ENCODE results near the gene DGKD.
A peak's percentile ranks its signal among the peaks of the same experiment; 100 is the strongest.
"Not testable (repeated sequence)": the region's sequence is repeated elsewhere in the genome, so short reads cannot be mapped to it uniquely, and the experiment has no call there.

The DGKD gene

DNA sequence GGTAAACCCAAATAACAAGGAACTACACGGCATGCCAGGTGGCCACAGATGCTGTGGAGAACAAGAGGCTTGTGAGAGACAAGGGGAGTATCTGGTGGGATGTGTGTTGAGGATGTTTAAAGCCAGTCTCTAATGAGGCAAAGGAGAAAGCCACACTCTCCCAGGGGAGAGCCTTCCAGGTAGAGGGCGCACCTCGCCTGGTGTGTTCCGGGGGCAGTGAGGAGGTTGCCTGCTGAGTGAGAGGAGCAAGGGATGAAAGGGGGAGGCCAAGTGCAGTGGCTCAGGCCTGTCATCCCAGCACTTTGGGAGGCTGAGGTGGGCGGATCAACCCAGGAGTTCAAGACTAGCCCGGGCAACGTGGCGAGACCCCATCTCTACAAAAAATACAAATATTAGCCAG is 30.4 kb upstream of the DGKD start:
- H3K36me3 ChIP-seq (ENCODE audit: control insufficient read depth in 5 of 5, insufficient read depth in 5 of 5, low read length in 5 of 5): no peaks in the 10 kb centered on the region
- no peak overlapping the region for H3K4me3 ChIP-seq (ENCODE audit: low read depth in 1 of 5, low read length in 5 of 5)
- no peaks in the 10 kb centered on the region for H3K9me3 ChIP-seq (ENCODE audit: control insufficient read depth in 5 of 5, low read length in 5 of 5)
- H3K4me1 ChIP-seq (ENCODE audit: control insufficient read depth in 5 of 5, insufficient read depth in 5 of 5, low read length in 5 of 5): no peaks in the 10 kb centered on the region
- H3K27ac ChIP-seq (ENCODE audit: low read depth, low read length): no peak overlapping the region
- no peak overlapping the region for H3K9ac ChIP-seq (ENCODE audit: low read length in 5 of 5)
- peaks cover 0 to 9% (median 7%) of the 10 kb centered on the region in 5 donors for H3K27me3 ChIP-seq (ENCODE audit: control insufficient read depth in 5 of 5, insufficient read depth in 4 of 5, low read length in 5 of 5)

DNA sequence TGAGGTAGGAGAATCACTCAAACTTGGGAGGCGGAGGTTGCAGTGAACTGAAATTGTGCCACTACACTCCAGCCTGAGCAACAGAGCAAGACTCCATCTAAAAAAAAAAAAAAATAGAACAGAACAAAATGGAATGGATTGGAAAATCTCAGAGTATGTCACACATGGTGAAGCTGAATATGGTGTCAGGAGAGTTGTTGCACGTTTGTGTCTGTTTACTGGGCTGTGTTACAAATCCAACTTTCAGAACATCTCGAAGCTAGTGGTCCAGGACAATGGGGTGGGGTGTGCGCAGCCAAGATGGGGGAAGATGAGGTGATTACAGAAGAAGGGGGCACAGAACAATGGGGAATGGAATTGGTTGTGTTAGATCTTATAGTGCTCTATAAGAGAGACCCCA is 29.0 kb upstream of the DGKD start:
- Histone ChIP-seq H3K4me3 (ENCODE audit: low read depth in 1 of 5, low read length in 5 of 5) (no peak overlapping the region), H3K36me3 (ENCODE audit: control insufficient read depth in 5 of 5, insufficient read depth in 5 of 5, low read length in 5 of 5) (no peaks in the 10 kb centered on the region), H3K4me1 (ENCODE audit: control insufficient read depth in 5 of 5, insufficient read depth in 5 of 5, low read length in 5 of 5) (peaks cover 0 to 3% (median 0%) of the 10 kb centered on the region in 5 donors), H3K27ac (ENCODE audit: low read depth, low read length) (no peak overlapping the region), H3K9me3 (ENCODE audit: control insufficient read depth in 5 of 5, low read length in 5 of 5) (no peaks in the 10 kb centered on the region), H3K9ac (ENCODE audit: low read length in 5 of 5) (no peak overlapping the region), H3K27me3 (ENCODE audit: control insufficient read depth in 5 of 5, insufficient read depth in 4 of 5, low read length in 5 of 5) (peaks cover 0 to 5% (median 4%) of the 10 kb centered on the region in 5 donors)

DNA sequence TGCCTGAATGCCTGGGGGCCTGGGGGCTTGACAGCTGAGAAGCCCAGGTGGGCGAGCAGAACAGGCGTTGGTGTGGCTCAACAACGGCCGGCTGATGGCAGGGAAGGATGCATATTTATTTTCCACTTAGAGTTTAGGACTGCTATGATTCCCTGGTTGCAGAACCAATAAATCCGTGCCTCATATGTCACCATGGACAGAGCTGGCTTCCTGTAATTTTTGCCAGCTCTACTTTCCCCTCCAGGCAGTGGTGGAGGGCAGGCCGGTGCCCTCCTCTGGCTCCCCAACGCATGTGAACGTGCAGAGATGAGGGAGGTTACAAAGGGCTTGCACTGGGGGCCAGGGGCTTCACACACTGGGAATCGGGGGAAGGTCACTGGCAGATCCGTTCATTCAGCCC is 28.5 kb upstream of the DGKD start:
- Histone ChIP-seq H3K36me3 (ENCODE audit: control insufficient read depth in 5 of 5, insufficient read depth in 5 of 5, low read length in 5 of 5) (no peaks in the 10 kb centered on the region), H3K9me3 (ENCODE audit: control insufficient read depth in 5 of 5, low read length in 5 of 5) (no peaks in the 10 kb centered on the region), H3K27ac (ENCODE audit: low read depth, low read length) (no peak overlapping the region), H3K27me3 (ENCODE audit: control insufficient read depth in 5 of 5, insufficient read depth in 4 of 5, low read length in 5 of 5) (peaks cover 0 to 5% (median 0%) of the 10 kb centered on the region in 5 donors), H3K9ac (ENCODE audit: low read length in 5 of 5) (no peak overlapping the region), H3K4me1 (ENCODE audit: control insufficient read depth in 5 of 5, insufficient read depth in 5 of 5, low read length in 5 of 5) (peaks cover 0 to 3% (median 0%) of the 10 kb centered on the region in 5 donors), H3K4me3 (ENCODE audit: low read depth in 1 of 5, low read length in 5 of 5) (no peak overlapping the region)

DNA sequence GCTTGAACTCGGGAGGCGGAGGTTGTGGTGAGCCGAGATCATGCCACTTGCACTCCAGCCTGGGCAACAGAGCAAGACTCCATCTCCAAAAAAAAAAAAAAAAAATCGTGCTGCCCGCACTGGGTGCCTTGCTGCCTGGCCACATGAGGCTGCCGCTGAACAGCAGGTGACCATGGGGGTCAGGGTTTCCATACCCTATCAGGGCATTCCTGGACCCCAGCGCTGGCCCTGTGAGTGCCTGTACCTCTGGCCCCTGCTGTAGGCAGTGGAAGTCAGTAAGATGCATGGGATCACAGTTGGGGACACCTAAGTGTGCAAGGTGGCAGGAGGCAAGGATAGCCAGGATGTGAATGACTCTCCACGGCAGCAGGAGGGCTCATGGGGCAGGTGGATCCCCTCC is 27.8 kb upstream of the DGKD start:
- no peak overlapping the region for H3K9ac ChIP-seq (ENCODE audit: low read length in 5 of 5)
- no peak overlapping the region for H3K27ac ChIP-seq (ENCODE audit: low read depth, low read length)
- H3K27me3 ChIP-seq (ENCODE audit: control insufficient read depth in 5 of 5, insufficient read depth in 4 of 5, low read length in 5 of 5): peaks cover 0 to 5% (median 0%) of the 10 kb centered on the region in 5 donors
- H3K4me1 ChIP-seq (ENCODE audit: control insufficient read depth in 5 of 5, insufficient read depth in 5 of 5, low read length in 5 of 5): peaks cover 0 to 9% (median 2%) of the 10 kb centered on the region in 5 donors
- H3K4me3 ChIP-seq (ENCODE audit: low read depth in 1 of 5, low read length in 5 of 5): no peak overlapping the region
- H3K9me3 ChIP-seq (ENCODE audit: control insufficient read depth in 5 of 5, low read length in 5 of 5): no peaks in the 10 kb centered on the region
- no peaks in the 10 kb centered on the region for H3K36me3 ChIP-seq (ENCODE audit: control insufficient read depth in 5 of 5, insufficient read depth in 5 of 5, low read length in 5 of 5)

DNA sequence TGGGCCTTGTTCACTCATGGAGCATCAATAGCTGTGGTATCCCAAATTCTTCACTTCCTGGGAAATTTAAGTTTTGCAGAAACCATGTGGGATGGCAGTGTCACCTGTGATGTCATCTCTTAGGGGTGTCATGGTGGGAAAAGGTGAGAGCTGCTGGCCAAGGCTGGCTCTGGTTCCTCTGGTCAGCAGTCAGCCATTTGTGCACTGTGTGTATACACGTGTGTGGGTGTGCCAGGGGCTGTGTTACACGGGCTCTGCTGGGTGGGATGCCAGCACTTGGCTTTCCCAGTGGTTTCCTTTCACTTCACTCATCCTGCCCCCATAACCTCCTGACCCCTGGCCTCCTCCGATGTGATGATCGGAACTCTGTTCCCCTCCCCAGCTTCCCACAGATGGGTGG is 25.4 kb upstream of the DGKD start:
- H3K9me3 ChIP-seq (ENCODE audit: control insufficient read depth in 5 of 5, low read length in 5 of 5): no peaks in the 10 kb centered on the region
- H3K27me3 ChIP-seq (ENCODE audit: control insufficient read depth in 5 of 5, insufficient read depth in 4 of 5, low read length in 5 of 5): peaks cover 0 to 4% (median 0%) of the 10 kb centered on the region in 5 donors
- no peak overlapping the region for H3K9ac ChIP-seq (ENCODE audit: low read length in 5 of 5)
- H3K27ac ChIP-seq (ENCODE audit: low read depth, low read length): no peak overlapping the region
- no peak overlapping the region for H3K4me3 ChIP-seq (ENCODE audit: low read depth in 1 of 5, low read length in 5 of 5)
- H3K4me1 ChIP-seq (ENCODE audit: control insufficient read depth in 5 of 5, insufficient read depth in 5 of 5, low read length in 5 of 5): peaks cover 0 to 17% (median 2%) of the 10 kb centered on the region in 5 donors
- no peaks in the 10 kb centered on the region for H3K36me3 ChIP-seq (ENCODE audit: control insufficient read depth in 5 of 5, insufficient read depth in 5 of 5, low read length in 5 of 5)

DNA sequence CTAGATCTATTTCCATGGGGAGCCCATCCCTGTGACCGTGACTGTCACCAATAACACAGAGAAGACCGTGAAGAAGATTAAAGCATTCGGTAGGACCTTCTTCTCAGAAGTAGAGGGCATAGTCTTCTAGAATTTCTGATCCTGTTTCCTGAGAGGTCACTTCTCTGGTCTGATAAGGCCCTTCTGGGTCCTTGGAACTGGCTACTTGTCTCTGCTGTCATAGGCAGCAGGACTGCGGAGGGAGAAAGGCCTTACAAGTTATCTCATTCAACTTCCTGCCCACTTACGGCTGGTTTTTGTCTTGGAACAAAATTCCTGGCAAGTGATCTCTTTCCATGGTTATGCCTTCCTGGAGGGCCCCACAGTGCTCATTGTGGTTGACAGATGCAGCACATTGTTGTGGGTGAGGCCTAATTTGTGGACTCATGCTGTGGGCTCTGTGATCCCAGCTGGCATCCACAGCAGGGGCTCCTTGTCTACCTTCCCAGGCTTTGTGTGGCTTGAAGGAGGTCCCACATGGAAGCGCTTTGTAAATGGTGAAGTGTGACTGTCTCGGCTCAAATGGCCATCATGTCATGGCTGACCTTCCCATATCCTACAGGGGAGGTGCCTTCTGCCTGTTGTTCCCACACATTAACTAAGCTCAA is 24.7 kb upstream of the DGKD start:
- H3K36me3 ChIP-seq (ENCODE audit: control insufficient read depth in 5 of 5, insufficient read depth in 5 of 5, low read length in 5 of 5): no peaks in the 10 kb centered on the region

DNA sequence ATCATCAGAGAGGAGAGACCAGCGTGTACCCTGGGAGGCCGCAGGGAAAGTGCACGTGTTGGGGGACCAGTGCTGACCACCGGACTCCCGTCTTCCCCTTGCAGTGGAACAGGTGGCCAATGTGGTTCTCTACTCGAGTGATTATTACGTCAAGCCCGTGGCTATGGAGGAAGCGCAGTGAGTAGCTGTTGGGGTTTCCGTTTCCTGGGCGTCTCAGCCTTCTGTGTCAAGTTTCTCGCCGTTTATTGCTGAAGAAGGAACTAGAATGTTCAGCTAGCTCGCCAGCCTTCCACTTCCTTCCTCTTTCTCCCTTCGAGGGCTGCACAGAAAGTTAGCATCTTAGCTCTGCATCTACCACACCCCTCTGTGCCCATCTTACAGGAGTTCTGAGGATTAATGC is 22.8 kb upstream of the DGKD start:
- H3K9me3 ChIP-seq (ENCODE audit: control insufficient read depth in 5 of 5, low read length in 5 of 5): no peaks in the 10 kb centered on the region
- no peak overlapping the region for H3K9ac ChIP-seq (ENCODE audit: low read length in 5 of 5)
- peak overlapping the region; percentile 35 for H3K27ac ChIP-seq (ENCODE audit: low read depth, low read length)
- H3K4me3 ChIP-seq (ENCODE audit: low read depth in 1 of 5, low read length in 5 of 5): no peak overlapping the region
- H3K36me3 ChIP-seq (ENCODE audit: control insufficient read depth in 5 of 5, insufficient read depth in 5 of 5, low read length in 5 of 5): no peaks in the 10 kb centered on the region
- H3K4me1 ChIP-seq (ENCODE audit: control insufficient read depth in 5 of 5, insufficient read depth in 5 of 5, low read length in 5 of 5): peaks cover 0 to 17% (median 2%) of the 10 kb centered on the region in 5 donors
- peaks cover 0 to 6% (median 0%) of the 10 kb centered on the region in 5 donors for H3K27me3 ChIP-seq (ENCODE audit: control insufficient read depth in 5 of 5, insufficient read depth in 4 of 5, low read length in 5 of 5)

More for the DNA sequence above, 24.7 kb upstream of the DGKD start:
- H3K27me3 ChIP-seq (ENCODE audit: control insufficient read depth in 5 of 5, insufficient read depth in 4 of 5, low read length in 5 of 5): peaks cover 0 to 4% (median 0%) of the 10 kb centered on the region in 5 donors
- peaks cover 0 to 17% (median 2%) of the 10 kb centered on the region in 5 donors for H3K4me1 ChIP-seq (ENCODE audit: control insufficient read depth in 5 of 5, insufficient read depth in 5 of 5, low read length in 5 of 5)
- no peaks in the 10 kb centered on the region for H3K9me3 ChIP-seq (ENCODE audit: control insufficient read depth in 5 of 5, low read length in 5 of 5)
- H3K27ac ChIP-seq (ENCODE audit: low read depth, low read length): no peak overlapping the region
- H3K9ac ChIP-seq (ENCODE audit: low read length in 5 of 5): no peak overlapping the region
- H3K4me3 ChIP-seq (ENCODE audit: low read depth in 1 of 5, low read length in 5 of 5): no peak overlapping the region

DNA sequence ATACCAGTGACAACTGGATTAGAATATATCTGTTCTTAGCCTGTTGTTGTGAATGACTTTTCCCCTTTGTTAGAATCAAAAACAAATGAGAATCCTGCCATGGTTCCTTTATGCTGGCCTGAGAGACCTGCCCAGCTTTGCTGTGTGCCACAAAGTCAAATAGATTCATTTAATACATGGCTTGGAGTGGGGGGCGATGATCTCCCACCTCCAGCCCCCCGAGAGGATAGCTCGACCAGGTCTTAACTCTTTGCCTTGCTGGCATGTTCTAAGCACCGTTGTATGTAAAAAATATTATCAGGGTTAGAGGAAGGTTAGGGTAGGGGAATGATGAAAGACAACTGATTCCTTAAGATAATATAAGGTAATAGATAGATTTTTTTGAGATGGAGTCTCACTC is 22.2 kb upstream of the DGKD start:
- Histone ChIP-seq H3K27ac (ENCODE audit: low read depth, low read length) (peak overlapping the region; percentile 27), H3K9me3 (ENCODE audit: control insufficient read depth in 5 of 5, low read length in 5 of 5) (no peaks in the 10 kb centered on the region), H3K27me3 (ENCODE audit: control insufficient read depth in 5 of 5, insufficient read depth in 4 of 5, low read length in 5 of 5) (peaks cover 0 to 6% (median 0%) of the 10 kb centered on the region in 5 donors), H3K4me1 (ENCODE audit: control insufficient read depth in 5 of 5, insufficient read depth in 5 of 5, low read length in 5 of 5) (peaks cover 0 to 17% (median 2%) of the 10 kb centered on the region in 5 donors), H3K36me3 (ENCODE audit: control insufficient read depth in 5 of 5, insufficient read depth in 5 of 5, low read length in 5 of 5) (no peaks in the 10 kb centered on the region), H3K4me3 (ENCODE audit: low read depth in 1 of 5, low read length in 5 of 5) (no peak overlapping the region), H3K9ac (ENCODE audit: low read length in 5 of 5) (no peak overlapping the region)

DNA sequence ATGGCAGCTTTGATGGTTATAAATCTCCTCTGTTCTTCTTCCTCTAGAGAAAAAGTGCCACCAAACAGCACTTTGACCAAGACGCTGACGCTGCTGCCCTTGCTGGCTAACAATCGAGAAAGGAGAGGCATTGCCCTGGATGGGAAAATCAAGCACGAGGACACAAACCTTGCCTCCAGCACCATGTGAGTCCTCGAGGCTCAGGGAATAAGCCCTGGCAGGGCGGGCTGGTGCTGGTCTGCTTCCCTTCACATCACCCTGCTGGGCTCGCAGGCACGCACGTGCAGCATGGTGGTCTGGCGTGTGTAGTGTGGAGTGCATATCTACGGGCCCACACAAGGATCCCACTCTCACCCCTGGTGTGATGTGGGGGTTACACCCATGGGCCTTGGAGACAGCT is 19.4 kb upstream of the DGKD start:
- H3K9ac ChIP-seq (ENCODE audit: low read length in 5 of 5): no peak overlapping the region
- no peak overlapping the region for H3K4me3 ChIP-seq (ENCODE audit: low read depth in 1 of 5, low read length in 5 of 5)
- H3K27ac ChIP-seq (ENCODE audit: low read depth, low read length): no peak overlapping the region
- H3K27me3 ChIP-seq (ENCODE audit: control insufficient read depth in 5 of 5, insufficient read depth in 4 of 5, low read length in 5 of 5): peaks cover 0 to 9% (median 4%) of the 10 kb centered on the region in 5 donors
- no peaks in the 10 kb centered on the region for H3K36me3 ChIP-seq (ENCODE audit: control insufficient read depth in 5 of 5, insufficient read depth in 5 of 5, low read length in 5 of 5)
- no peaks in the 10 kb centered on the region for H3K9me3 ChIP-seq (ENCODE audit: control insufficient read depth in 5 of 5, low read length in 5 of 5)
- peaks cover 0 to 17% (median under 1%) of the 10 kb centered on the region in 5 donors for H3K4me1 ChIP-seq (ENCODE audit: control insufficient read depth in 5 of 5, insufficient read depth in 5 of 5, low read length in 5 of 5)

DNA sequence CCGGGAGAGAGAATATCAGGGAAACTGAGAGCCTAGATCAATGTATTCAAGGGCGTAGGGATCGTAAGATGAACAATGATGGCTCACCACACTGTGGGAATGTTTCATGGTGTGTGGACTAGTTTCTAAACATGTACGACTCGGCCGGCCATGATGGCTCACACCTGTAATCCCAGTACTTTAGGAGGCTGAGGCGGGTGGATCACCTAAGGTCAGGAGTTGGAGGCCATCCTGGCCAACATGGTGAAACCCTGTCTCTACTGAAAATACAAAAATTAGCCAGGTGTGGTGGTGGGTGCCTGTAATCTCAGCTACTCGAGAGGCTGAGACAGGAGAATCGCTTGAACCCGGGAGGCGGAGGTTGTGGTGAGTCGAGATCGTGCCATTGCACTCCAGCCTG is 18.2 kb upstream of the DGKD start:
- not testable (repeated sequence) for H3K27ac ChIP-seq (ENCODE audit: low read depth, low read length); H3K36me3 ChIP-seq (ENCODE audit: control insufficient read depth in 5 of 5, insufficient read depth in 5 of 5, low read length in 5 of 5); H3K9ac ChIP-seq (ENCODE audit: low read length in 5 of 5); H3K4me3 ChIP-seq (ENCODE audit: low read depth in 1 of 5, low read length in 5 of 5); H3K27me3 ChIP-seq (ENCODE audit: control insufficient read depth in 5 of 5, insufficient read depth in 4 of 5, low read length in 5 of 5); H3K9me3 ChIP-seq (ENCODE audit: control insufficient read depth in 5 of 5, low read length in 5 of 5)
- peaks cover 0 to 16% (median 0%) of the 10 kb centered on the region in 5 donors for H3K4me1 ChIP-seq (ENCODE audit: control insufficient read depth in 5 of 5, insufficient read depth in 5 of 5, low read length in 5 of 5)

Data from subcutaneous abdominal adipose tissue (tissue), 5 donors.